BLaER1 treated with 17β-estradiol and CSF1 and Interleukin-3, amounts not matched to agents 10 nM and 100 nM (cell line): ENCODE data around the gene ACOT7.
A peak's percentile ranks its signal among the peaks of the same experiment; 100 is the strongest.

Experiments
- H3K27ac ChIP-seq, 11 experiments: shearing (Covaris generic); formaldehyde crosslinking; 2 replicates each; pipeline ENCODE4 v1.8.1; 2022
- H3K27me3 ChIP-seq, 11 experiments: shearing (Covaris generic); formaldehyde crosslinking; 2 replicates each; pipeline ENCODE4 v1.8.1; 2022
- H3K36me3 ChIP-seq, 11 experiments: shearing (Covaris generic); formaldehyde crosslinking; 2 replicates each; pipeline ENCODE4 v1.8.1; 2022
- H3K4me1 ChIP-seq, 10 experiments: shearing (Covaris generic); formaldehyde crosslinking; 2 replicates each; pipeline ENCODE4 v1.8.1; 2022
- H3K4me2 ChIP-seq, 11 experiments: shearing (Covaris generic); formaldehyde crosslinking; 2 replicates each; pipeline ENCODE4 v1.8.1; 2022
- H3K4me3 ChIP-seq, 10 experiments: shearing (Covaris generic); formaldehyde crosslinking; 2 replicates each; pipeline ENCODE4 v1.8.1; 2022
- H3K9ac ChIP-seq, 11 experiments: shearing (Covaris generic); formaldehyde crosslinking; 2 replicates each; pipeline ENCODE4 v1.8.1; 2022
- H3K9me3 ChIP-seq, 11 experiments: shearing (Covaris generic); formaldehyde crosslinking; replicated peaks in 1 of 11; 2 replicates each; pipeline ENCODE4 v1.8.1; 2022
- H4K20me1 ChIP-seq, 11 experiments: shearing (Covaris generic); formaldehyde crosslinking; 2 replicates each; pipeline ENCODE4 v1.8.1; 2022
- Cebpa-rat ChIP-seq, 11 experiments: shearing (Covaris generic); IDR thresholded peaks; 2 replicates each; pipeline ENCODE4 v1.8.1; 2022

ACOT7 gene

DNA sequence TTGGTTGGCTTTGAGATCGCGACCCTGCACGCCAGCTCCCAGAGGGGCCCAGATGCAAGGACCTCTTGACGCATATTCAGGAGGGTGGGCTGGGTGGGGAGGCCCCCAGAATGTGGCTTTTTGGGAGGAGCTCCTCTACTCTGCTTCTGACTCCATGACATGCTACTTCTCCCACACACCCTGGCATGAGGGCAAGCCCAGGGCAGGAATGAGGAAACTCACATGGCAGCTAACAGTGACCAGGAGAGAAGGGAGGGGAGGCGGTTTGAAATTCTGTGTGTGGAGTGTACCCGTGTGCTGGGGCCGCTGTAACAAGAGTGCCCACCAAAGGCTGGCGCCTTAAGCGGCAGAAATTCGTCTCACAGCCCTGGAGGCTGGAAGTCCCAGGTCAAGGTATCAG lies 71.4 kb downstream of the ACOT7 start:
- Histone ChIP-seq H3K4me2 (no peak overlapping the region; a peak in 1 of 22 replicates), H3K4me1 (peaks cover 0 to 28% (median 5%) of the 10 kb centered on the region in 10 experiments; a peak in 10 of 20 replicates), H3K9ac (no peak overlapping the region), H3K36me3 (peaks cover 5 to 83% (median 59%) of the 10 kb centered on the region in 11 experiments; a peak in 17 of 22 replicates), H3K27me3 (no peaks in the 10 kb centered on the region), H4K20me1 (peaks cover 0 to 22% (median 0%) of the 10 kb centered on the region in 11 experiments; a peak in 4 of 22 replicates), H3K27ac (no peak overlapping the region), H3K9me3 (no peaks in the 10 kb centered on the region), H3K4me3 (no peak overlapping the region)
- TF ChIP-seq Cebpa-rat (IDR thresholded peaks at IDR 0.05): no peak

DNA sequence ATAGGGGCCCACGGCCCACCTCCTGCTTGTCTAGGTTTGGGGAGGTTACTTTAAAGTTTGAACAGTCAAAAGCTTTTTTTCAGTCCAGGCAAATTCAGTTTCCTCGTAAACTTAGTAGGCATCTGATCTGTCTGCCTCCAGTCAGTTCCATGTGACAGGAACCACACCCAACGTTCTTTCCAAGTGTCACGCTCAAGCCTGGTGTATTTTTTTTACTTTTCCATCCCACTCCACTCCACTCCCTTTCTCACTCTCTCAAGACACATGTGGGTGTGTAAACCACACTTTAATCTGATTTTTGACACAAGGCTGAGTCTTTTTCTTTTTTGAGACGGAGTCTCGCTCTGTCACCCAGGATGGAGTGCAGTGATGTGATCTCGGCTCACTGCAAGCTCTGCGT lies 72.4 kb downstream of the ACOT7 start:
- H3K4me2 ChIP-seq: no peak overlapping the region; a peak in 1 of 22 replicates
- no peak overlapping the region for H3K27ac ChIP-seq
- H4K20me1 ChIP-seq: peaks cover 0 to 15% (median 0%) of the 10 kb centered on the region in 11 experiments; a peak in 3 of 22 replicates
- peaks cover 0 to 24% (median 4%) of the 10 kb centered on the region in 10 experiments; a peak in 9 of 20 replicates for H3K4me1 ChIP-seq
- TF ChIP-seq Cebpa-rat (IDR thresholded peaks at IDR 0.05): no peak
- no peak overlapping the region for H3K4me3 ChIP-seq
- no peaks in the 10 kb centered on the region for H3K9me3 ChIP-seq
- H3K36me3 ChIP-seq: peaks cover 6 to 83% (median 59%) of the 10 kb centered on the region in 11 experiments; a peak in 20 of 22 replicates
- no peaks in the 10 kb centered on the region for H3K27me3 ChIP-seq
- H3K9ac ChIP-seq: no peak overlapping the region

DNA sequence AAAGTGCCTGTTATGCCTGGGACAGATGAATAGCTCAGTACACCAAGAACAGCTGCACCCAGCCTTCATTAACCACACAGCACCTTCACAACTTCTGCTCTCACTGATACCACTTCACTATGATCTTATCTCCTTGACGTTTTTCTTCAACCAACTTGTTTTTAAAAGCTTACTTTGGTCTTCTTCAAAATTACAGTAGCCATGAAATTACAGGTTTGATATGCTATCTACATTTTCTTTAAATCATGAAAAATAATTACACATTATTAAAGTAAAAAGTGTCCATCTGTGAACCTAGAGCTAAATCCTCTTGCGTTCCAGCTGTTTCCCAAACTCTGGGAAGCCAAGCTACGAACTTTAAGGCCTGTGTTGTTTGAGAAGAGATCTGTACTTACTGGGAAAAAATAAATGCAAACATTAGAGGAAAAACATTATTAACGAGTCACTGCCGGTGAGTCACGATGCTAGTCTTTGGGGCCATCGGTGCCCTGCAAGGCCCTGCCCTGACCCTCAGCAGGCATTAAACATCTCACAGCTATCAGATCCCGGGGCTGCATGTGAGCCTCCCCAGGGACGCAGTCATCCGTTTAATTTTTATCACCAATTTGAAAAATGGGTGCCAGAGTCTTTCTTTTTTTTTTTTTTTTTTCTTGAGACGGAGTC lies 76.3 kb downstream of the ACOT7 start:
- Histone ChIP-seq H3K27ac (0 out of 22 replicates have a peak overlapping the region, but pooled peaks of 1 of the 11 experiments have one; percentile 25), H3K36me3 (peaks cover 5 to 89% (median 58%) of the 10 kb centered on the region in 11 experiments; a peak in 20 of 22 replicates), H3K4me1 (peaks cover 0 to 15% (median 4%) of the 10 kb centered on the region in 10 experiments; a peak in 9 of 20 replicates), H3K9me3 (no peaks in the 10 kb centered on the region), H4K20me1 (peaks cover 0 to 7% (median 0%) of the 10 kb centered on the region in 11 experiments; a peak in 4 of 22 replicates), H3K4me3 (no peak overlapping the region), H3K4me2 (no peak overlapping the region), H3K9ac (no peak overlapping the region; a peak in 1 of 22 replicates), H3K27me3 (no peaks in the 10 kb centered on the region)
- TF ChIP-seq Cebpa-rat (IDR thresholded peaks at IDR 0.05): no peak

- peaks cover 5 to 93% (median 58%) of the 10 kb centered on the region in 11 experiments; a peak in 20 of 22 replicates for H3K36me3 ChIP-seq
- no peak overlapping the region for H3K9ac ChIP-seq
- no peaks in the 10 kb centered on the region for H3K27me3 ChIP-seq
- peaks cover 0 to 6% (median 0%) of the 10 kb centered on the region in 11 experiments; a peak in 4 of 22 replicates for H4K20me1 ChIP-seq
- H3K4me3 ChIP-seq: no peak overlapping the region
- no peak overlapping the region for H3K4me2 ChIP-seq
- TF ChIP-seq Cebpa-rat (IDR thresholded peaks at IDR 0.05): no peak
- no peaks in the 10 kb centered on the region for H3K9me3 ChIP-seq
- H3K4me1 ChIP-seq: peaks cover 0 to 11% (median 0%) of the 10 kb centered on the region in 10 experiments; a peak in 3 of 20 replicates
- no peak overlapping the region for H3K27ac ChIP-seq
These were observed 77.1 kb downstream of the ACOT7 start for GRCh38 chr1:6316240-6317097.

DNA sequence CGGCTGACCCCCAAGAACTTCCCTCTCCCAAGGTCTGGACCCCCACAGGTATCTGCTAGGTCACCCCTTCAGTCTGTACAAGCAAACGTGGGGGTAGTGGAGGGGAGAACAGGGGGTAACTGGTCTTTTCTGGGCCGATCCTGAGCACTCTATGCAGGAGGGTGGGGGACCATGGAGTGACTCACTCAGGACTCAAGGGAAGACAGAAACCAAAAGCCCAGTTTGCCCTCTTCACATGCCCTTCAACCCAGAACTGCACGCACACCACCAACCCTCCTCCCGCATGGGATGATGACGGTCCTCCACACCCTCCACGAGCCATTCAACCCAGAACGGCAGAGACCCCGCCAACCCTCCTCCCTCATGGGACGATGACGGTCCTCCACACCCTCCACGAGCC lies 79.1 kb downstream of the ACOT7 start:
- Histone ChIP-seq H3K4me2 (no peak overlapping the region), H3K4me1 (peaks cover 0 to 8% (median 0%) of the 10 kb centered on the region in 10 experiments; a peak in 2 of 20 replicates), H4K20me1 (peaks cover 0 to 6% (median 0%) of the 10 kb centered on the region in 11 experiments; a peak in 3 of 22 replicates), H3K9ac (no peak overlapping the region), H3K27ac (no peak overlapping the region), H3K4me3 (no peak overlapping the region), H3K27me3 (no peaks in the 10 kb centered on the region), H3K36me3 (peaks cover 5 to 91% (median 39%) of the 10 kb centered on the region in 11 experiments; a peak in 19 of 22 replicates), H3K9me3 (peaks cover 0 to 8% (median 0%) of the 10 kb centered on the region in 11 experiments; a peak in 3 of 22 replicates)
- no peak for TF ChIP-seq Cebpa-rat (IDR thresholded peaks at IDR 0.05)

DNA sequence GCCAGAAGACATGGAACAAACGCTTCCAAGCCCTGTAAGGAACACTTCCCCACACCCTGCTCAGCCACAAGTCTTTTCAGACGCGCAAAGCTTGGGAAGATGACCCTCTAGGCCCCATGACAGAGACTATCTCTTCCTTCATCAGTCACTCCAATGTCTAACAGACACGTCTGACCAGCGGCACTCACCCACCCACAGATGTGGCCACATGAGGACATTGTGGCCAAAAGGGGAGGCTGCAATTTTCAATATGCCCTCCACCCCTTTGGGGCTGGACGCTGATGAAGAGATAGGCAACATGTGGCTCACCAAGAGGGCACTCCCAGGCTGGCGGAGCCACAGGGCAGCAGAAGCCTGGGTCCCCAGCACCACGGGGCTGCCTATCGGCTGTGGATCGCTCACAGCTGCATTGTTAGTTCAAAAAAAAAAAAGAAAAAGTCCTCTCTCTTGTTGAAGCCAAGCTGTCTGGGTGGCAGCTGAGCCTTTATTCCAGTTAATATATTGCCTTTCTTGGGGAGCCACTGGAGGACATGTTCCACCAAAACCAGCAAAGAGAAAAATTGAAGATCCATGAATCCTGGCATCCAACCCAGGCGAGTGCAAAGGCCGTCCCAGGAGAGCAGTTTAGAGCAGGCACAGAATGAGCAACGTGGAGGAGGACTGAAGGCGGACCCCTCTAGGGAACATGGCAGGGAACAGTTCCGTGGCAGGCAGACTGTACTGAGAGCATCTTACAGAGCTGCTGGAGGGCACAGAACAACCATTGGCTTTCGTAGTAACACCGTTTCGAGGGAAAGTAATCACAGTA lies 80.0 kb downstream of the ACOT7 start:
- H3K9ac ChIP-seq: no peak overlapping the region

DNA sequence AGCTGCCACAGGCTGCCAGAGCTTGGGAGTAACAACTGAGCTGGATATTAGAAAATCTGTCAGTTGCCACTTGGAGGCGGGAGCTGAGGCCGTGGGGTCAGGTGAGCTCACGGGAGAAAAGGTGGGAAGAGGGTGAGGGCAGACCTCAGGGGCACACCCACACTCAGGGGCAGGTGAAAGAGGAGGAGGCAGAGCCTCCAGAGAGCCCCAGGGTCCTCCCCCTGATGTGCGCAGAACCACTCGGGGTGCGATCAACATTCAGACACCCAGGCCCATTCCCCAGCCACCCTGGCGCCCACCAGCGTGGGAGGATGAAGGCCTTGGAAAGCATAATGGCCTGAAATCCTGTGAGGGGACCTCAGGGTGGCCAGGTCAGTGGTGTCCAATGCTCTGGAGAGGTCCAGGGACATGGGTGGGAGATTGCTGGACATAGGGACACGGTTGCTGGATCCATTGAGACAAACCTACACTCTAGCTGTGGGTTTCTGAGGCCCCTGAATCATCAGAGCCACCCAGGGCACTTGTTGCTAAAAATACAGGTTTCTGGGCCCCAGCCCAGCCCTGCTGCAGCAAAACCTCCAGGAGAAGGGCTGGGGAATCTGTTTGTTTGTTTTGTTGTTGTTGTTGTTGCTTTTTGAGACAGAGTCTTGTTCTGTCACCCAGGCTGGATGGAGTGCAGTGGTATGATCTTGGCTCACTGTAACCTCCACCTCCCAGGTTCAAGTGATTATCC lies 83.3 kb downstream of the ACOT7 start:
- Histone ChIP-seq H4K20me1 (no peaks in the 10 kb centered on the region; a peak in 2 of 22 replicates), H3K27ac (no peak overlapping the region), H3K4me3 (no peak overlapping the region), H3K4me2 (no peak overlapping the region), H3K4me1 (no peaks in the 10 kb centered on the region), H3K9ac (no peak overlapping the region), H3K36me3 (peaks cover 0 to 79% (median 38%) of the 10 kb centered on the region in 11 experiments; a peak in 16 of 22 replicates), H3K9me3 (peaks cover 29 to 42% (median 32%) of the 10 kb centered on the region in 11 experiments), H3K27me3 (no peaks in the 10 kb centered on the region)
- no peak for TF ChIP-seq Cebpa-rat (IDR thresholded peaks at IDR 0.05)

More for the DNA sequence above, 80.0 kb downstream of the ACOT7 start:
- Histone ChIP-seq H4K20me1 (peaks cover 0 to 3% (median 0%) of the 10 kb centered on the region in 11 experiments; a peak in 3 of 22 replicates), H3K4me1 (peaks cover 0 to 8% (median 0%) of the 10 kb centered on the region in 10 experiments; a peak in 2 of 20 replicates), H3K9me3 (peaks cover 6 to 17% (median 7%) of the 10 kb centered on the region in 11 experiments; a peak in 21 of 22 replicates), H3K4me2 (no peak overlapping the region), H3K4me3 (no peak overlapping the region), H3K36me3 (peaks cover 5 to 88% (median 41%) of the 10 kb centered on the region in 11 experiments; a peak in 19 of 22 replicates), H3K27me3 (no peaks in the 10 kb centered on the region), H3K27ac (no peak overlapping the region)
- TF ChIP-seq Cebpa-rat (IDR thresholded peaks at IDR 0.05): no peak

- no peak overlapping the region for H3K4me3 ChIP-seq
- H3K36me3 ChIP-seq: peaks cover 0 to 72% (median 35%) of the 10 kb centered on the region in 11 experiments; a peak in 16 of 22 replicates
- H3K27ac ChIP-seq: no peak overlapping the region
- no peaks in the 10 kb centered on the region for H3K27me3 ChIP-seq
- H3K4me2 ChIP-seq: no peak overlapping the region
- no peak overlapping the region for H3K9ac ChIP-seq
- no peak for TF ChIP-seq Cebpa-rat (IDR thresholded peaks at IDR 0.05)
- no peaks in the 10 kb centered on the region for H3K4me1 ChIP-seq
- peaks cover 29 to 44% (median 32%) of the 10 kb centered on the region in 11 experiments for H3K9me3 ChIP-seq
- H4K20me1 ChIP-seq: no peaks in the 10 kb centered on the region; a peak in 2 of 22 replicates
These were observed 84.0 kb downstream of the ACOT7 start for GRCh38 chr1:6309564-6309963.
